Suprapubic skin (tissue), 4 donors: ENCODE data around the gene TRAPPC8. TPM values are rescaled to one million over a fixed set of nuclear protein-coding genes. Genes with fewer than 3 reads are reported as not detected.

Source experiments
- DNase-seq, 2 donors: peaks; one replicate each; pipeline ENCODE4 v3.0.0-alpha.2; 2019; ENCODE audit warnings: low spot score in 2 of 2
- H3K27ac ChIP-seq: fragments of 200-600 bp; sonication (generic); one replicate; pipeline ENCODE4 v1.5.1; 2019
- H3K27me3 ChIP-seq: fragments of 200-600 bp; sonication (generic); one replicate; pipeline ENCODE4 v1.5.1; 2019
- H3K36me3 ChIP-seq: fragments of 200-600 bp; sonication (generic); one replicate; pipeline ENCODE4 v1.5.1; 2019
- H3K4me1 ChIP-seq: fragments of 200-600 bp; sonication (generic); one replicate; pipeline ENCODE4 v1.5.1; 2019
- H3K4me3 ChIP-seq: fragments of 200-600 bp; sonication (generic); one replicate; pipeline ENCODE4 v1.5.1; 2019; ENCODE audit warnings: mild to moderate bottlenecking
- H3K9me3 ChIP-seq: fragments of 200-600 bp; sonication (generic); one replicate; pipeline ENCODE4 v1.5.1; 2019
- CTCF ChIP-seq, 2 donors: fragments of 200-600 bp in 1 of 2; fragments of 450-650 bp in 1 of 2; sonication (generic) in 1 of 2; IDR thresholded peaks; one replicate each; pipeline ENCODE4 v1.5.1; 2016 to 2019; ENCODE audit warnings: antibody characterized with exemption in 2 of 2, mild to moderate bottlenecking in 1 of 2, moderate library complexity in 1 of 2
- EP300 ChIP-seq: sonication (generic); formaldehyde crosslinking; IDR thresholded peaks from one replicate; pipeline ENCODE4 v1.6.1; 2017; ENCODE audit warnings: antibody characterized with exemption
- POLR2A ChIP-seq, 2 donors: fragments of 450-650 bp; IDR thresholded peaks; one replicate each; pipeline ENCODE4 v1.6.1; 2017; ENCODE audit warnings: antibody characterized with exemption in 2 of 2, mild to moderate bottlenecking in 2 of 2, moderate library complexity in 2 of 2
- POLR2AphosphoS5 ChIP-seq, 3 donors: sonication (generic); formaldehyde crosslinking; IDR thresholded peaks; one replicate each; pipeline ENCODE4 v1.6.1; 2017; ENCODE audit warnings: antibody characterized with exemption in 3 of 3
- WGBS: methylation state at CpG from one replicate; pipeline ENCODE4 v1.1.5; 2018; 5-methylcytosine and 5-hydroxymethylcytosine counted together
- total RNA-seq, 4 donors: library from RNA; depleted of rRNA; stranded (reverse); fragments of >200 nt; gene quantifications; one replicate each; pipeline ENCODE4 v1.1.0, GENCODE V29; 2016

TRAPPC8 gene
- total RNA-seq, 4 donors from 2014 or later, result 36.9 to 56.2 (median 42.8) TPM

GRCh38 chr18:31980863-31981262, 37.9 kb upstream of the TRAPPC8 start:
- Histone ChIP-seq H3K9me3 (no peaks in the 10 kb centered on the region), H3K36me3 (no peaks in the 10 kb centered on the region), H3K27ac (no peak overlapping the region), H3K4me3 (no peak overlapping the region), H3K27me3 (no peaks in the 10 kb centered on the region), H3K4me1 (no peaks in the 10 kb centered on the region)
- TF ChIP-seq POLR2AphosphoS5 (IDR thresholded peaks at IDR 0.05), result no peak
- TF ChIP-seq CTCF (IDR thresholded peaks at IDR 0.05), result no peak
- TF ChIP-seq POLR2A (IDR thresholded peaks at IDR 0.05), result no peak
- TF ChIP-seq EP300, result no peak
- DNase-seq, result no peak

GRCh38 chr18:31979714-31980113, 36.8 kb upstream of the TRAPPC8 start:
- TF ChIP-seq POLR2AphosphoS5 (IDR thresholded peaks at IDR 0.05), result no peak
- no peaks in the 10 kb centered on the region for H3K9me3 ChIP-seq
- 90% methylated on average over 2 of the region's 2 CpGs for WGBS
- no peaks in the 10 kb centered on the region for H3K27me3 ChIP-seq
- H3K4me3 ChIP-seq, result no peak overlapping the region
- no peaks in the 10 kb centered on the region for H3K36me3 ChIP-seq
- no peak for DNase-seq
- H3K27ac ChIP-seq, result no peak overlapping the region
- no peaks in the 10 kb centered on the region for H3K4me1 ChIP-seq

- Histone ChIP-seq H3K36me3 (no peaks in the 10 kb centered on the region), H3K27ac (no peak overlapping the region), H3K4me1 (no peaks in the 10 kb centered on the region), H3K4me3 (no peak overlapping the region), H3K27me3 (no peaks in the 10 kb centered on the region), H3K9me3 (peaks cover 9% of the 10 kb centered on the region)
- TF ChIP-seq EP300 (no peak), CTCF (IDR thresholded peaks at IDR 0.05) (no peak), POLR2A (IDR thresholded peaks at IDR 0.05) (no peak), POLR2AphosphoS5 (IDR thresholded peaks at IDR 0.05) (no peak)
- DNase-seq, result no peak
- 88% methylated on average over 5 of the region's 5 CpGs for WGBS
Observed at GRCh38 chr18:31978616-31979015, 35.7 kb upstream of the TRAPPC8 start.

DNA sequence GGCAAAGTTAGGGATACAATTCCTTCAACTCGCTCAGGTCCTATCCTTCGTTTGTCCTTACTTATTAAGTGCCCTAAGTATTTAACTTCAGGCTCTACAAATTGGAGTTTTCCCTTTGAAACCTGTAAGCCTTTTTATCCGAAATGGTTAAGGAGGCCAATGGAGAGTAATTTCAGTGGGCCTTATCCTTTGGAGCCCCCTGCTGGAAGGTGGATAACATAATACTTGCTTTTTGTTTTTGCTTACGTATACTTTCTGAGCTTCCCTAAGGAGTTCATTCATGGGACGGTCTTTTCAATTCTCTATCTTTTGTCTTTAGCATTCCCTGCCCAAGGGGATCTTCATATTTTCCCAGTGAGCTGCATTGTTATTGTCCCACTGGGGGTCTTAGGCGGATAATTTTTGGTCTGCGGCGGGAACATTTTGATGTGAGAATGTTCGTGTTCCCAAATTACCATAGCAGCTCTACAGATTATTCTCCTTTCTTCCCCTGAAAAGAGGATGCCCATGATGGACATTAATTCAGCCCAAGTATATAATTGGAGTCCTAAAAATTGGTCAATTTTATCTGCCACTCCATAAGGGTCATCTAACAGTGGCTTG, 34.4 kb upstream of the TRAPPC8 start:
- Histone ChIP-seq H3K27me3 (no peaks in the 10 kb centered on the region), H3K27ac (no peak overlapping the region), H3K4me1 (no peaks in the 10 kb centered on the region), H3K36me3 (no peaks in the 10 kb centered on the region), H3K9me3 (peaks cover 19% of the 10 kb centered on the region), H3K4me3 (no peak overlapping the region)
- DNase-seq, result no peak
- 76% methylated on average over 9 of the region's 9 CpGs for WGBS
- TF ChIP-seq CTCF (IDR thresholded peaks at IDR 0.05) (peak; percentile 32 to 46), POLR2A (IDR thresholded peaks at IDR 0.05) (no peak)

DNA sequence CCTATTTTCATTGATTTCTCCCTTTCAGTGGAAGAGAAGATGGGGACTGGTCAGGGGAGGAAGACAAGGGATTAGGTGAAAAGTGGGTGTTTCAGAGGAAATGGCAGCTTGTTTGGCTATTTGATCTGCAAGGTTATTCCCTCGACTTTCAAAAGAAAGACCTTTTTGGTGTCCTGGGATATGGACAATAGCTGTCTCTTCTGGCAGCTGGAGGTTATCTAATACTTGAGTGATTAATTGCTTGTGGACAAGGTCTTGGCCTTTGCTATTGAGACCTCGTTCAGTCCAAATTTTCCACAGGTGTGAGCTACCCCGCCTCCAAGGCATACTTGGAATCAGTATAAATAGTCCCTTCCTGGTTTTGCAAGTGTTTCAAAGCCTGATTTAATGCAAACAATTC, 33.3 kb upstream of the TRAPPC8 start:
- H3K27ac ChIP-seq, result no peak overlapping the region
- no peaks in the 10 kb centered on the region for H3K4me1 ChIP-seq
- H3K9me3 ChIP-seq, result peaks cover 19% of the 10 kb centered on the region
- DNase-seq, result no peak
- no peaks in the 10 kb centered on the region for H3K27me3 ChIP-seq
- TF ChIP-seq CTCF (IDR thresholded peaks at IDR 0.05) (no peak), POLR2AphosphoS5 (IDR thresholded peaks at IDR 0.05) (no peak), EP300 (no peak), POLR2A (IDR thresholded peaks at IDR 0.05) (no peak)
- WGBS, result 64% methylated on average over 3 of the region's 3 CpGs
- no peaks in the 10 kb centered on the region for H3K36me3 ChIP-seq
- H3K4me3 ChIP-seq, result no peak overlapping the region
